HTERT RPE-1 (cell line): Measurements from ENCODE around the gene TMEM259.

Source experiments
- in situ Hi-C: fragments of 300-500 bp; cut with MboI; formaldehyde crosslinking; loops from 4 replicates; pipeline ENCODE4 v1.14.3; 2020; ENCODE audit warnings: low sequenced_read_pairs

Gene TMEM259

GRCh38 chr19:1020868-1021425, at the start of gene TMEM259:
TMEM259 (minus strand) TSS chr19:1021123; CDS start chr19:1020996, 127 bp downstream.
- in situ Hi-C loops: no loop called here

GRCh38 chr19:1070576-1070930, 49.6 kb upstream of the TMEM259 start:
- in situ Hi-C loops: no loop called here

- in situ Hi-C loops: no loop called here
Measured at GRCh38 chr19:1069009-1069779, 48.3 kb upstream of the TMEM259 start.

GRCh38 chr19:1068009-1069001, 47.4 kb upstream of the TMEM259 start:
- in situ Hi-C loops: no loop called here

- in situ Hi-C loops: no loop called here
Measured at GRCh38 chr19:1067341-1067957, 46.5 kb upstream of the TMEM259 start.

- in situ Hi-C loops: no loop called here
Measured at GRCh38 chr19:1066748-1067340, 45.9 kb upstream of the TMEM259 start, which contains the start of gene ARHGAP45. ARHGAP45 (plus strand) TSS chr19:1067167; CDS start chr19:1067406, 239 bp downstream.

- in situ Hi-C loops: no loop called here
Measured at GRCh38 chr19:1066251-1066747, 45.4 kb upstream of the TMEM259 start.

GRCh38 chr19:1065606-1066109, 44.7 kb upstream of the TMEM259 start:
- in situ Hi-C loops: no loop called here

- in situ Hi-C loops: no loop called here
Measured at GRCh38 chr19:1064661-1065605, 44.0 kb upstream of the TMEM259 start.

GRCh38 chr19:1063909-1064660, 43.2 kb upstream of the TMEM259 start:
- in situ Hi-C loops: no loop called here

- in situ Hi-C loops: no loop called here
Measured at GRCh38 chr19:1063030-1063908, 42.3 kb upstream of the TMEM259 start.

- in situ Hi-C loops: no loop called here
Measured at GRCh38 chr19:1062387-1063029, 41.6 kb upstream of the TMEM259 start.

- in situ Hi-C loops: no loop called here
Measured at GRCh38 chr19:1061987-1062386, 41.1 kb upstream of the TMEM259 start.

GRCh38 chr19:1060689-1061088, 39.8 kb upstream of the TMEM259 start:
- in situ Hi-C loops: no loop called here

GRCh38 chr19:1058112-1058511, 37.2 kb upstream of the TMEM259 start:
- in situ Hi-C loops: no loop called here

- in situ Hi-C loops: no loop called here
Measured at GRCh38 chr19:1057176-1057855, 36.4 kb upstream of the TMEM259 start.
